Fibroblast of lung (primary cell): ENCODE results near the gene CISH. TPM values are rescaled to one million over a fixed set of nuclear protein-coding genes. Genes with fewer than 3 reads are reported as not detected.

Experiments
- DNase-seq, 2 donors: peaks; one replicate each; pipeline versions ENCODE4 v3.0.0 to v3.0.0-alpha.2; 2010; ENCODE audit warnings: low read depth in 2 of 2
- H2AFZ ChIP-seq: 2 replicates; pipeline ENCODE4 v1.5.1; 2012; ENCODE audit warnings: low read length, control low read depth, inconsistent platforms
- H3K27ac ChIP-seq: 2 replicates; pipeline ENCODE4 v1.5.1; 2011; ENCODE audit warnings: low read length, control low read depth; ENCODE audit not compliant: insufficient read depth
- H3K27me3 ChIP-seq: 2 replicates; pipeline ENCODE4 v1.5.1; 2011; ENCODE audit warnings: mild to moderate bottlenecking, low read length; ENCODE audit not compliant: control insufficient read depth, insufficient read depth
- H3K36me3 ChIP-seq: 2 replicates; pipeline ENCODE4 v1.5.1; 2011; ENCODE audit warnings: low read length; ENCODE audit not compliant: control insufficient read depth, insufficient read depth
- H3K4me1 ChIP-seq: 2 replicates; pipeline ENCODE4 v1.5.1; 2011; ENCODE audit warnings: low read length; ENCODE audit not compliant: control insufficient read depth, insufficient read depth; ENCODE audit errors: extremely low read depth
- H3K4me2 ChIP-seq: 2 replicates; pipeline ENCODE4 v1.5.1; 2011; ENCODE audit warnings: low read length, control low read depth; ENCODE audit not compliant: insufficient read depth; ENCODE audit errors: extremely low read depth
- H3K4me3 ChIP-seq, 4 experiments: fragments of 200-600 bp in 1 of 4; sonication (generic) in 1 of 4; replicated peaks in 1 of 4; 2 replicates each; pipeline ENCODE4 v1.5.1; 2011 to 2016; ENCODE audit warnings: low read length in 4 of 4, low read depth in 3 of 4, mild to moderate bottlenecking in 3 of 4, control low read depth in 2 of 4, inconsistent platforms in 1 of 4, mixed read lengths in 1 of 4; ENCODE audit not compliant: insufficient read depth in 1 of 4; ENCODE audit errors: control extremely low read depth in 1 of 4
- H3K79me2 ChIP-seq: 2 replicates; pipeline ENCODE4 v1.5.1; 2012; ENCODE audit warnings: mild to moderate bottlenecking, low read length, inconsistent platforms; ENCODE audit not compliant: control insufficient read depth, insufficient read depth
- H3K9ac ChIP-seq: 2 replicates; pipeline ENCODE4 v1.5.1; 2011; ENCODE audit warnings: mild to moderate bottlenecking, low read length, control low read depth; ENCODE audit not compliant: insufficient read depth
- H3K9me3 ChIP-seq: 2 replicates; pipeline ENCODE4 v1.5.1; 2012; ENCODE audit warnings: low read depth, low read length; ENCODE audit not compliant: control insufficient read depth, insufficient read depth
- H4K20me1 ChIP-seq: 2 replicates; pipeline ENCODE4 v1.5.1; 2011; ENCODE audit warnings: low read length; ENCODE audit not compliant: control insufficient read depth, insufficient read depth; ENCODE audit errors: extremely low read depth
- CTCF ChIP-seq, 2 donors: IDR thresholded peaks in 1 of 2; conservative IDR thresholded peaks in 1 of 2; 1 replicate in 1 of 2; 2 replicates in 1 of 2; pipeline ENCODE4 v1.5.1; 2011 to 2012; ENCODE audit warnings: low read length in 2 of 2, control low read depth in 1 of 2, inconsistent platforms in 1 of 2, low read depth in 1 of 2, mild to moderate bottlenecking in 1 of 2
- EZH2 ChIP-seq: IDR thresholded peaks from 2 replicates; pipeline ENCODE4 v1.5.1; 2012; ENCODE audit warnings: low read length, control low read depth, mild to moderate bottlenecking; ENCODE audit errors: missing control alignments
- polyA plus RNA-seq, 2 donors: library from polyadenylated mRNA; depleted of rRNA in 1 of 2; stranded (reverse) in 1 of 2; unstranded in 1 of 2; fragments of >200 nt; gene quantifications; 2 replicates each; pipeline ENCODE4 v1.2.1, GENCODE V29; 2011 to 2012; ENCODE audit warnings: missing spikeins in 1 of 2
- total RNA-seq: library from RNA; depleted of rRNA; stranded (reverse); fragments of >200 nt; gene quantifications from 2 replicates; pipeline ENCODE4 v1.2.1, GENCODE V29; 2014

The CISH gene
- total and polyA plus RNA-seq, 2 donors (not counting 1 experiment from before 2014, with no cell fraction given) = 0.99 to 1.9 TPM

GRCh38 chr3:50573566-50574443 is 37.8 kb downstream of the CISH start:
- no peak overlapping the region for H2AFZ ChIP-seq
- no peak overlapping the region for H3K4me3 ChIP-seq
- H3K36me3 ChIP-seq = peaks cover 9% of the 10 kb centered on the region
- H3K79me2 ChIP-seq = peaks cover 7% of the 10 kb centered on the region
- no peak for DNase-seq
- no peak for TF ChIP-seq EZH2
- no peaks in the 10 kb centered on the region for H3K27me3 ChIP-seq
- H4K20me1 ChIP-seq = no peaks in the 10 kb centered on the region
- H3K4me1 ChIP-seq = no peaks in the 10 kb centered on the region
- H3K27ac ChIP-seq = no peak overlapping the region
- no peak overlapping the region for H3K9ac ChIP-seq
- no peaks in the 10 kb centered on the region for H3K9me3 ChIP-seq
- H3K4me2 ChIP-seq = no peak overlapping the region

- no peaks in the 10 kb centered on the region for H4K20me1 ChIP-seq
- H3K27me3 ChIP-seq = no peaks in the 10 kb centered on the region
- H3K27ac ChIP-seq = no peak overlapping the region
- H3K9me3 ChIP-seq = no peaks in the 10 kb centered on the region
- peaks cover 9% of the 10 kb centered on the region for H3K36me3 ChIP-seq
- H2AFZ ChIP-seq = no peak overlapping the region
- H3K4me1 ChIP-seq = peaks cover 3% of the 10 kb centered on the region
- no peak overlapping the region for H3K4me3 ChIP-seq
- H3K4me2 ChIP-seq = no peak overlapping the region
- peaks cover 7% of the 10 kb centered on the region for H3K79me2 ChIP-seq
- DNase-seq = no peak
- H3K9ac ChIP-seq = no peak overlapping the region
- no peak for TF ChIP-seq CTCF (conservative IDR thresholded peaks at IDR 0.05 in 1 of 2, IDR thresholded peaks at IDR 0.05 in 1 of 2; ENCODE audit: low read depth in 1 of 2, low read length in 2 of 2)
- no peak for TF ChIP-seq EZH2
Observed at GRCh38 chr3:50572801-50573371, 38.7 kb downstream of the CISH start.

- Histone ChIP-seq H3K9me3 (no peaks in the 10 kb centered on the region), H3K36me3 (peaks cover 9% of the 10 kb centered on the region), H4K20me1 (no peaks in the 10 kb centered on the region), H3K4me3 (no peak overlapping the region), H3K4me1 (peaks cover 5% of the 10 kb centered on the region), H2AFZ (no peak overlapping the region), H3K27ac (no peak overlapping the region), H3K79me2 (peaks cover 7% of the 10 kb centered on the region), H3K9ac (no peak overlapping the region), H3K27me3 (no peaks in the 10 kb centered on the region), H3K4me2 (no peak overlapping the region)
- peak; percentile 35 to 67 for DNase-seq
- TF ChIP-seq EZH2 (no peak), CTCF (conservative IDR thresholded peaks at IDR 0.05 in 1 of 2, IDR thresholded peaks at IDR 0.05 in 1 of 2; ENCODE audit: low read depth in 1 of 2, low read length in 2 of 2) (peak; percentile 92 to 96)
Observed at GRCh38 chr3:50572158-50572557, 39.4 kb downstream of the CISH start.
